Dedifferentiated amniotic fluid mesenchymal stem cell (primary cell): ENCODE data around the gene TJP3.
"Not testable (repeated sequence)": the region's sequence is repeated elsewhere in the genome, so short reads cannot be mapped to it uniquely, and the experiment has no call there.

Experiments used
- DNase-seq: peaks from one replicate; pipeline ENCODE4 v3.0.0-alpha.2; 2016; ENCODE audit errors: extremely low spot score

TJP3 gene

GRCh38 chr19:3738477-3739220, 30.5 kb downstream of the TJP3 start:
- no peak for DNase-seq

GRCh38 chr19:3740431-3740830, 32.2 kb downstream of the TJP3 start:
- no peak for DNase-seq

- DNase-seq, result no peak
Measured at GRCh38 chr19:3743486-3743885, 35.3 kb downstream of the TJP3 start.

GRCh38 chr19:3745363-3746045, 37.3 kb downstream of the TJP3 start:
- no peak for DNase-seq

GRCh38 chr19:3746371-3747056, 38.3 kb downstream of the TJP3 start:
- DNase-seq, result no peak

GRCh38 chr19:3748965-3749364, 40.8 kb downstream of the TJP3 start:
- DNase-seq, result no peak

GRCh38 chr19:3750211-3750610, 42.0 kb downstream of the TJP3 start:
- no peak for DNase-seq

GRCh38 chr19:3751236-3751635, 43.1 kb downstream of the TJP3 start:
- DNase-seq, result no peak

GRCh38 chr19:3752492-3752891, 44.3 kb downstream of the TJP3 start:
- DNase-seq, result no peak

GRCh38 chr19:3753631-3754410, 45.6 kb downstream of the TJP3 start:
- no peak for DNase-seq

GRCh38 chr19:3757705-3758104, 49.5 kb downstream of the TJP3 start:
- DNase-seq, result not testable (repeated sequence)

GRCh38 chr19:3758297-3758696, 50.1 kb downstream of the TJP3 start:
- DNase-seq, result not testable (repeated sequence)

- DNase-seq, result no peak
Measured at GRCh38 chr19:3759482-3760254, 51.5 kb downstream of the TJP3 start.

- no peak for DNase-seq
Measured at GRCh38 chr19:3760871-3761361, 52.7 kb downstream of the TJP3 start.

- peak; percentile 85 for DNase-seq
Measured at GRCh38 chr19:3761382-3762129, 53.4 kb downstream of the TJP3 start, which contains the start of gene APBA3. TSS of gene APBA3 (minus strand) at chr19:3761692. CDS start at chr19:3760264, 1,428 bp downstream.

- no peak for DNase-seq
Measured at GRCh38 chr19:3762130-3762473, 53.9 kb downstream of the TJP3 start.

- peak; percentile 99 for DNase-seq
Measured at GRCh38 chr19:3762501-3763459, 54.6 kb downstream of the TJP3 start, which contains the start of gene MRPL54. TSS of gene MRPL54 (plus strand) at chr19:3762682. CDS start at chr19:3762701, 19 bp downstream.

- DNase-seq, result no peak
Measured at GRCh38 chr19:3765121-3765520, 56.9 kb downstream of the TJP3 start.

GRCh38 chr19:3765757-3766156, 57.6 kb downstream of the TJP3 start:
- DNase-seq, result not testable (repeated sequence)
